GM10847 (cell line): ENCODE data around the gene CIPC.

Source experiments
- POLR2A ChIP-seq: IDR thresholded peaks from 2 replicates; pipeline ENCODE4 v1.6.1; 2011; ENCODE audit not compliant: insufficient read length; ENCODE audit errors: extremely low read depth

The CIPC gene

GRCh38 chr14:77097700-77098528 lies at the start of gene CIPC:
CIPC (plus strand) TSS chr14:77098258; CDS start chr14:77105709, 7,451 bp downstream.
- peak; percentile 55 for TF ChIP-seq POLR2A

DNA sequence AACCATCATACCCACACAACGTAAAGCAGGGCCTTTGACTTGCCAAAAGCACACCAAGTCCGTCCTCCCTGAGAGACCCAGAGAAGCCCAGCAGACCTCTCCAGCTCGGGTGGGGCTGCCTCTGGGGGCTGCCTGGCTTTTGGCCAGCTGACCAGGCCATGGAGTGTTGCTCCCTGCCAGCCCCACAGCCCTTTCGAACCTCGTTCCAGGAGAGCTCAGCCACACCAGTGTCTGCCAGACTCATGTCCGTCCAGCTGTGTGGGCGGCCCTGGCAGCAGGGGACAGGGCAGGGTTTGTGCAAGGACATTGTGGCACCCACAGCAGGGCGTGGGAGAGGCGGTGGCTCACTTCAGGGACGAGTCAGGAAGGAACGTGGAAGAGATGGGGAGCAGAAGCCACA lies 46.9 kb upstream of the CIPC start:
- no peak for TF ChIP-seq POLR2A

DNA sequence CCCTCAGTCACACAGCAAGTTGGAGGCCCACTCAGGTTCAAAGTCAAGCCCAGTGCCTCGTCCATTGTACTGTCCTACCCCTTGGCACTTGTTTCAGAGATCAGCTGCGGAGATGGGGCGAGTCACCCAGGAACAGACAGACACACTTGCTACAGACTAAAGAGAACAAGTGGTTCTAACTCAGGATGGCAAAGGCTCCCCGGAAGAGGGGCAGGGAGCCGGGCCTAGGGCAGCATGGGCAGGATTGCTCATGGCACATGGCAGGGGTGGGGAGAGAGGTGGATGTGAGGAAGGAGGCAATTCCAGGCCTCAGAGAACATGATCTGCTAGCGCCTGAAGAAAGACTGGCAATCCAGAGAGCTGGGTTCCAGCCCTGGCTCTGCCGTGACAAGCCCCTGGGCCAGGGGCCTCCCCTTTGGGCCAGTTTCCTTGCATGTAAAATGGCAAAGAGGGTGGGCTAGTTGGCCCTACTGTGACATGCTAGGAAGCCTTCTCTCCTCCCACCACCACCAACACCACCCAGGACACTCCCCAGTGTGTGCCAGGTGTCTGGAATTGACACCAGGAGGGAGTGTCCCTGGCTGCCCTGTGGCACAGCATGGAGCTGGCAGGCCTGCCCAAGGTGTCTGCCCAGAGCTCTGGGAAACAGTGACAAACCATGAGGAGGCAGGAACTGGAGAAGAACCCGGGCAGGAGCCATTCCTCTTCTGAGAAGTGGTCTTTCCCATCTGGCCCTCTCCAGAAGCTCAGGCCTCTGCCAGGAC lies 45.6 kb upstream of the CIPC start:
- TF ChIP-seq POLR2A = no peak

DNA sequence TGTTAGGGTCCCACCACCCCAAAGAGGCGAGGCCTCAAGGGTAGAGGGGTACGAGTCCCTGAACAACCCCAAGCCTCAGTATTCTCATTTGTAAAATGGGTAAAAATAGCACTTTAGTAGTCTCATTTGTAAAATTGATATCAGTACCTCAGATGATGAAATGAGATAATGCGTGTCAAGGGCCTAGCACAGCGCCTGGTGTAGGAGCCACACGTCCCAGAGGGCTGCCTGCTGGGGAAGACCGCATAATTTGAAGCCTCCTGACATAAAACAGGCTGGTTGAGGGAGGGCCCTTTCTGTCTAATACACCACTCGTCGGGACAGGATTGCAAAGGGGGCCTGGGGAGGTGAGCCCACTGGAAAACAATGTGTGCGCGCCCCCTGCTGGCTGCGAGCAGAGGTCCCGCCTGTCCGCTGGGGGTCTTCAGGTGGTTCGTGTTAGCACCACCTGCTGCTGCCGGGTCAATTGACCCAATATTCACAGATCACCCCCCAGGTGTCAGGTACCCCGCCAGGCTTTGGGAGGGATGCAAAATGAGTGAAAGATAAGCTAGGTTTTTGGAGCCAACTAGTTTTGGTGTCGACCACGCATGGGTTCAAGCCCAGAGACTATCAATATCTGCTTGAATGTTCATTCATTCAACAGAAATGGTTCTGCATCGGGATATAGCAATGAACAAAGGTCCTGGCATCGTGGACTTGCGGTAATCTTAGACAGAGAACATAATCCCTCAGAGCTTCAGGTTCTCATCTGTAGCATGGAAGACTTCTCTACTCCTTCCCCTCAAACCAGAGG lies 44.8 kb upstream of the CIPC start:
- TF ChIP-seq POLR2A = no peak

DNA sequence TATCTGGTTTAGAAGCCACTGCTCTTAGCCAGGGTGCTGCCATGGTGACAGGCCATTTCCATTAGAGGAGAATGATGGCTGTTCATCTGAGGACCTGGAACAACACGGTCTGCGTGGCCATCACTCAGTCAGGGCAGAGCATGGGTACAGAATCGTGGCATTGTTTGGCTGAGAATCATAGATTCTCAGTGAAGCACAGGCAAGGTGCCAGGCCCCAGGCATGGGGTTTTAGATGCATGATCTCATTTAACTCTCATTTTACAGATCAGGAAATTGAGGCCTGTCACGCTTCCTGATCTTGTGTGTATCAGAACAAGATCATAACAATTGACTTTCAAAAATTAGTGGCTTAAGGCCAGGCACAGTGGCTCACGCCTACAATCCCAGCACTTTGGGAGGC lies 42.8 kb upstream of the CIPC start:
- TF ChIP-seq POLR2A = no peak

GRCh38 chr14:77055981-77056380 lies 42.1 kb upstream of the CIPC start:
- TF ChIP-seq POLR2A = no peak

GRCh38 chr14:77058117-77058516 lies 39.9 kb upstream of the CIPC start:
- no peak for TF ChIP-seq POLR2A

DNA sequence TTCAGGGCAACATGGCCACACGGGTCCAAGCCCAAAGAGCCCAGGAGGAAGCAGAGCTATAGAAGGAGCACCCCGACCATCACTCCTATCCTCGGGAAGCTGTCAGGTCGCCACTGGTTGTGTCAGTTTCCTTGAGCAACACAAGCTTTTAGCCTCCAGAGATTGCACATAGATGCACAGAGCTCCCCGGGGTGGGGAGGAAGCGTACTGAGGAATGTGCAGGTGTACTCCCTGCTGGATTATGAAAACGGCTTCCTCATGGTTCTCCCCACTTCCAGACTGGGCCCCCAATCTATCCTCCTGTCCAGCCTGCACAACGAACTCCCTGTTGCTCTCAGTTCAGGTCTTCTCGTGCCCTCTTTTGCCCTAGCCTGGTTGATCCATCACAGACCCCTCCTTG lies 39.3 kb upstream of the CIPC start:
- TF ChIP-seq POLR2A = no peak

GRCh38 chr14:77059276-77059915 lies 38.7 kb upstream of the CIPC start:
- no peak for TF ChIP-seq POLR2A

DNA sequence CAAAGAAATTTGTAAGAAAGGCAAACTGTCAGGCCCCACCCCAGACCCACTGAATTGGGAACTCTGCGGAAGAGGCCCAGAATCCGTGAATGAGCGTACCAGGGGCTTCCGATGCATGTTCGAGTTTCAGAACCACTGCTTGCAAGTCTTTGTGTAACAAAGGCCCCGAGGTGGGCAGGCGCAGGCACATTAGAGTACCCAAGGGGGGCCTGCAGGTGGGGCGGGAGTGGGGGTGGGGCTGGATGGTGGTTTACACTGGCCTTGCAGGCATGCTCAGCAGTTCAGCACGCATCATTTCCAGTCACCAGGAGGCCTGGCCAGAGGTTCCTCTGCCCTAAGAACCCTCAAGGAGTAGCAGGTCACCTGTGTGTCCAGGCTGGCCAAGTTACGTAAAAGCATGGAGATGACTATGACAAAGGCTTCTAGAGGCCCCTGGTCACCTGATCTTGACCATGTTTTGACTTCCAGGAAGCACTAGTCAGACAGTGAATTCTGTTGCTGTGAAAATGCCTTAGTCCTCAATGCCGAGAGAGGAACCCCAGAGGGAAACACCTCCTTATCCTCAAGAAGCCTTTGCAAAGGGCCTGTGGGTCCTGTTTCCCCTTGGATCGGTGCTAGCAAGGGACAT lies 36.3 kb upstream of the CIPC start:
- TF ChIP-seq POLR2A = no peak

DNA sequence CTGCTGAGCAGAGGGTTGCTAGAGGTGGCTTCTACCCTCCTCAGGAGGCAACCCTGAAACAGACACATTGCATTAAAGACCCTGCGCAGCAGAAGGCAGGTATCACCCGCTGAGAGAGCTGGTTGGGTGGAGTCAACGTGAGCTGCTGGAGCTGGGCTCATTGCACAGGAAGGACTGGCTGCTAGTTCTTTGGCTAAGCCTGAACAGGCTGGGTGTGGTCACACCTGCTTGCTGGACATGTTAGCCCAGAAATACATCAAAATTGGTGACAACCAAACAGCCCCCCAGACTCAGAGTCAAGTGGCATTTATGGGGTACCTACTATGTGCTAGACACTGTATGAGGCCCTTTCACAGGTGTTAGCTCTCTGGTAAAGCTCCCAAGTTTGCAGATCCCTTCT lies 35.8 kb upstream of the CIPC start:
- TF ChIP-seq POLR2A = no peak

- no peak for TF ChIP-seq POLR2A
Measured at GRCh38 chr14:77063571-77064171, 34.4 kb upstream of the CIPC start.

- TF ChIP-seq POLR2A = no peak
Measured at GRCh38 chr14:77064521-77065178, 33.4 kb upstream of the CIPC start.
